Measurements from ENCODE around the gene DSCAM. TPM values are rescaled to one million over a fixed set of nuclear protein-coding genes. Genes with fewer than 3 reads are reported as not detected.

Gene DSCAM
- total RNA-seq, 2 experiments from 2014 or later, result not detected

GRCh38 chr21:40792691-40793456 is 54.1 kb downstream of the DSCAM start:
- no peak overlapping the region for H3K27ac Mint-ChIP-seq
- no peaks in the 10 kb centered on the region for H3K27me3 Mint-ChIP-seq
- intact Hi-C loops (cut with micrococcal nuclease), result no loop called here
- CTCF ChIA-PET, result no interaction called here
- POLR2A ChIA-PET, result no interaction called here
- peaks cover 16% of the 10 kb centered on the region for H3K9me3 Mint-ChIP-seq
- DNase-seq, result no peak
- H3K4me1 Mint-ChIP-seq (ENCODE audit: low read depth), result no peaks in the 10 kb centered on the region
- H3K36me3 Mint-ChIP-seq, result no peaks in the 10 kb centered on the region
- H3K4me3 Mint-ChIP-seq, result no peak overlapping the region

GRCh38 chr21:40788635-40789034 is 58.3 kb downstream of the DSCAM start:
- intact Hi-C loops (cut with micrococcal nuclease), result no loop called here
- CTCF ChIA-PET, result no interaction called here
- H3K27ac Mint-ChIP-seq, result no peak overlapping the region
- no peak overlapping the region for H3K4me3 Mint-ChIP-seq
- POLR2A ChIA-PET, result no interaction called here
- peaks cover 6% of the 10 kb centered on the region for H3K9me3 Mint-ChIP-seq
- no peak for DNase-seq
- H3K27me3 Mint-ChIP-seq, result no peaks in the 10 kb centered on the region
- no peaks in the 10 kb centered on the region for H3K4me1 Mint-ChIP-seq (ENCODE audit: low read depth)
- no peaks in the 10 kb centered on the region for H3K36me3 Mint-ChIP-seq

- DNase-seq, result no peak
- Mint-ChIP-seq H3K4me1 (ENCODE audit: low read depth) (no peaks in the 10 kb centered on the region), H3K27ac (no peak overlapping the region), H3K4me3 (no peak overlapping the region), H3K36me3 (no peaks in the 10 kb centered on the region), H3K9me3 (no peaks in the 10 kb centered on the region), H3K27me3 (no peaks in the 10 kb centered on the region)
- intact Hi-C loops (cut with micrococcal nuclease), result no loop called here
- ChIA-PET POLR2A (no interaction called here), CTCF (no interaction called here)
Measured at GRCh38 chr21:40783404-40783803, 63.6 kb downstream of the DSCAM start.

DNA sequence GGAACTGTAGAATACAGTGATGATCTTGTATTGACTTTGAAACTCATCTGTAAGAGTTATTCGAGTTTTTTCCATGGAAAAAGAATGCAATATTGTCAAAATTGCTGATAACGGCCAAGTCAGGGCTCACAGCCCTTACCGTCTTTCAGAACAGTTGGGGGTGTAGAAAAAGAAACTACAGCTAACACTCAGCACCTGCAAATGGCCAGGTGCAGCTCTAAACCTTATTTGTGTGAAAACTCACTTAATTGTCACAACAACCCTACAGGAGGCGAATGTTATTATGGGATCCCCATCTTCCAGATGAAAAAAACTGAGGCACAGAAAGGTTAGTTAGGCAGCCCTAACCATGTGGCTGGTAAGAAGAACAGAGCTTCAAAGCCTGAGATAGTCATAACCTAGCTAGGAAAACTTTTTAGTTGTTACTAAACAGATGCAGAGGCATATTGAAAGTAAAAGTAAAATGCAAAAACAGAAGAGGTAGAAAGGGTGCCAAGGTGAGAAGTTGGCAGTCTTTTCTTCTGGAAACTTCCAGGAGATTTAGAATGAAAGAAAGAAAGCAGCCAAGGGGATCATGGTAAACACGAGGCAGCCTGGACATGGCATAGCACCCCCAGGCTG is 76.4 kb downstream of the DSCAM start:
- Mint-ChIP-seq H3K27ac (no peak overlapping the region), H3K4me3 (no peak overlapping the region), H3K4me1 (ENCODE audit: low read depth) (no peaks in the 10 kb centered on the region), H3K9me3 (no peaks in the 10 kb centered on the region), H3K36me3 (no peaks in the 10 kb centered on the region), H3K27me3 (no peaks in the 10 kb centered on the region)
- no peak for DNase-seq
- intact Hi-C loops (cut with micrococcal nuclease), result no loop called here
- POLR2A ChIA-PET, result no interaction called here
- CTCF ChIA-PET, result no interaction called here

DNA sequence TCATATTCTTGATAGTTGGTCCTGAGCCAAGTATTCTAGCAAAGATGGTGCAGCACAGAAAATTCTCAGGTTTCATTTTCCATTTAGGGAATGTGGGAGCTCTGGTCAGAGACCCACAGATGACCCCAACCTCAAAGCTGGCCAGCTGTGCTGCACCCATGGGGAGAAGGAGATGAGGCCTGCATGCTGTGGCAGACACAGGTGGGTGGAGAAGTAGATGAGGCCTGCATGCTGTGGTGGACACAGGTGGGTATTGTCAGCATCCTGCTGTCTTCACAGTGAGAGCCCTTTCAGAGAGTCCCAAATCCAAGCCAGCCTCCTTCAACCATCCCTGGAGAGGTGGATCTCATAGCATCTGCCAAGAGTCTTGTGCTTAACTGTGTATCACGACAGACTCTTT is 77.7 kb downstream of the DSCAM start:
- intact Hi-C loops (cut with micrococcal nuclease), result no loop called here
- ChIA-PET CTCF (no interaction called here), POLR2A (no interaction called here)
- no peaks in the 10 kb centered on the region for H3K27me3 Mint-ChIP-seq
- no peak for DNase-seq
- H3K4me1 Mint-ChIP-seq (ENCODE audit: low read depth), result no peaks in the 10 kb centered on the region
- no peaks in the 10 kb centered on the region for H3K36me3 Mint-ChIP-seq
- no peaks in the 10 kb centered on the region for H3K9me3 Mint-ChIP-seq
- no peak overlapping the region for H3K4me3 Mint-ChIP-seq
- no peak overlapping the region for H3K27ac Mint-ChIP-seq

DNA sequence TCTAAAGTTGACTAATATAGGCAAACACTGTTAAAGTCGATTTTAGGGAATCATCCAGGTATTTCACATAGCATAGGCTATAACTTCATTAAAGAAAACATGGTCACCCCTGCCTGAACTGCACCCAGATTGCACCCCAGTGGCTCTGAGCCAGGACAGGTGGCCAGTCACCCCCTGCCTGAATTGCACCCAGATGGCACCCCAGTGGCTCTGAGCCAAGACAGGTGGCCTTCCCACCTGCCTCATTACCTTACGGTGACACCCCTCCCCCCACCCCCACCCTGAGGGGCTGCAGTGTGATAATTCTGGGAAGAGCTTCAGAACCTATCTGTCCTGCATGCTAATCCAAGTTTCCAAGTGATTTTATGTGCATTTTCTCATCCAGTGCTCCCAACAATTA is 78.9 kb downstream of the DSCAM start:
- no peaks in the 10 kb centered on the region for H3K9me3 Mint-ChIP-seq
- no peaks in the 10 kb centered on the region for H3K4me1 Mint-ChIP-seq (ENCODE audit: low read depth)
- H3K4me3 Mint-ChIP-seq, result no peak overlapping the region
- H3K27ac Mint-ChIP-seq, result no peak overlapping the region
- H3K36me3 Mint-ChIP-seq, result no peaks in the 10 kb centered on the region
- CTCF ChIA-PET, result no interaction called here
- no peaks in the 10 kb centered on the region for H3K27me3 Mint-ChIP-seq
- intact Hi-C loops (cut with micrococcal nuclease), result no loop called here
- POLR2A ChIA-PET, result no interaction called here
- DNase-seq, result no peak

DNA sequence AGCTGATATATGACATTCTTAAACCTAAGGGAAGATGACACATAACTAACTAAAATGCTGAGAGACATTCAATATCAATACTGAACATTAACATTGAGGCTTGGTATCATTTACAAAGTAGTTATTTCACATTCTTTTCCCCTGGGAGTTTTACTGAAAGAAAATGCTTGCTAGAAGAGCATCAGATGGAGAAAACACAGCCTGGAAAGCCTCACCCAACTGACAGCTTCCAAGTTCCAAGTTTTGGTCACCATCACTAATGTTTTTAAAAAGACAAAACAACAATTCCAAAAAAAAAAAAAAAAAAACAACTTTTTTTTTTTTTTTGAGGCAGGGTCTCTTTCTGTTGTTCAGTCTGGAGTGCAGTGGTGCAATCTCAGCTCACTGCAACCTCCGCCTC is 80.6 kb downstream of the DSCAM start:
- Mint-ChIP-seq H3K4me3 (no peak overlapping the region), H3K27ac (no peak overlapping the region), H3K9me3 (no peaks in the 10 kb centered on the region), H3K27me3 (no peaks in the 10 kb centered on the region), H3K4me1 (ENCODE audit: low read depth) (no peaks in the 10 kb centered on the region), H3K36me3 (no peaks in the 10 kb centered on the region)
- DNase-seq, result no peak
- POLR2A ChIA-PET, result no interaction called here
- intact Hi-C loops (cut with micrococcal nuclease), result no loop called here
- CTCF ChIA-PET, result no interaction called here

DNA sequence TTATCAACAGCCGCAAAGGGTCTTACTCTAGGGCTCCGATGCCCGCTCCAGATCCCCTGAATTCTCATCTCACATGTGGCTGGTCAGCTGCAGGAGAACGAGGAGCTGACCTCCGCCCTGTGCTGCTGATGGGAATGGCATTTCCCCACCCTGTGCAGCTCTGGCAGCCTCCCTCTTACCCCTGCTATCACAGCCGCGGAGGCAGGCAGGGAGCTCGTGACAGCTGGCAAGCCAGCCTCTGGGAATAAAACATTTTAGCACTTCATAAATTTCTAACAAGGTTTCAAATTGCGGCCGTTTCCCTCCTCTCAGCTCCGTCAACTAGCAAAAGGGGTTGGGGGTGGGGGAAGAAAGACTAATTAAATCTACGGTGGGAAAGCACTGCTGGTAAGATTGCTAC is 81.1 kb downstream of the DSCAM start:
- intact Hi-C loops (cut with micrococcal nuclease), result no loop called here
- Mint-ChIP-seq H3K4me1 (ENCODE audit: low read depth) (no peaks in the 10 kb centered on the region), H3K27ac (no peak overlapping the region), H3K27me3 (no peaks in the 10 kb centered on the region), H3K4me3 (no peak overlapping the region), H3K9me3 (no peaks in the 10 kb centered on the region), H3K36me3 (no peaks in the 10 kb centered on the region)
- DNase-seq, result no peak
- CTCF ChIA-PET, result no interaction called here
- POLR2A ChIA-PET, result no interaction called here

DNA sequence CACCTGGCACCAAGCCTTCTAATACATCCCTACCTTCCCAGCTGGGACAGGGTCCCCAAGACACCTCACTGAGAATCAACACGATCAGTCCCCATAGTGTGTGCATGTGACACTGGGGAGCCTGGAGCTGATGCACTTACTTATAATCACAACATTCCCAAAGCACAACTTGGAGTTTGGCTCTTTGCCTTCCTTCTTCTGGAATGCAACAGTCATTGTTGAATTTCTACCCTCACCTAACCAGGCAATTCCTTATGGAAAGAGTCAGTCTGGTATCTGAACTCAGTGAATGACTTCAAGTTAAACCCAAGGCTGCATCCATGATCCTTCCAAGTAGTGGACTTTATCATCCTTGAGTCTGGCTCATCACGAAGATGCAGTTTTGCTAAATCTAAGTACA is 86.1 kb downstream of the DSCAM start:
- no peak for DNase-seq
- ChIA-PET POLR2A (no interaction called here), CTCF (no interaction called here)
- no peak overlapping the region for H3K27ac Mint-ChIP-seq
- intact Hi-C loops (cut with micrococcal nuclease), result no loop called here
- no peak overlapping the region for H3K4me3 Mint-ChIP-seq
- H3K9me3 Mint-ChIP-seq, result peaks cover 2% of the 10 kb centered on the region
- no peaks in the 10 kb centered on the region for H3K36me3 Mint-ChIP-seq
- no peaks in the 10 kb centered on the region for H3K27me3 Mint-ChIP-seq
- no peaks in the 10 kb centered on the region for H3K4me1 Mint-ChIP-seq (ENCODE audit: low read depth)

GRCh38 chr21:40759061-40759460 is 87.9 kb downstream of the DSCAM start:
- intact Hi-C loops (cut with micrococcal nuclease), result no loop called here
- Mint-ChIP-seq H3K27ac (no peak overlapping the region), H3K4me1 (ENCODE audit: low read depth) (no peaks in the 10 kb centered on the region), H3K27me3 (no peaks in the 10 kb centered on the region), H3K4me3 (no peak overlapping the region), H3K9me3 (peaks cover 2% of the 10 kb centered on the region), H3K36me3 (no peaks in the 10 kb centered on the region)
- POLR2A ChIA-PET, result no interaction called here
- CTCF ChIA-PET, result no interaction called here
- no peak for DNase-seq

- Mint-ChIP-seq H3K9me3 (peaks cover 2% of the 10 kb centered on the region), H3K27ac (no peak overlapping the region), H3K4me1 (ENCODE audit: low read depth) (no peaks in the 10 kb centered on the region), H3K4me3 (no peak overlapping the region), H3K36me3 (no peaks in the 10 kb centered on the region), H3K27me3 (no peaks in the 10 kb centered on the region)
- POLR2A ChIA-PET, result no interaction called here
- no peak for DNase-seq
- CTCF ChIA-PET, result no interaction called here
- intact Hi-C loops (cut with micrococcal nuclease), result no loop called here
Measured at GRCh38 chr21:40757366-40757765, 89.6 kb downstream of the DSCAM start.

- DNase-seq, result no peak
- ChIA-PET CTCF (no interaction called here), POLR2A (no interaction called here)
- Mint-ChIP-seq H3K9me3 (no peaks in the 10 kb centered on the region), H3K27me3 (no peaks in the 10 kb centered on the region), H3K4me1 (ENCODE audit: low read depth) (no peaks in the 10 kb centered on the region), H3K36me3 (no peaks in the 10 kb centered on the region), H3K4me3 (no peak overlapping the region), H3K27ac (no peak overlapping the region)
- intact Hi-C loops (cut with micrococcal nuclease), result no loop called here
Measured at GRCh38 chr21:40754466-40754865, 92.5 kb downstream of the DSCAM start.

DNA sequence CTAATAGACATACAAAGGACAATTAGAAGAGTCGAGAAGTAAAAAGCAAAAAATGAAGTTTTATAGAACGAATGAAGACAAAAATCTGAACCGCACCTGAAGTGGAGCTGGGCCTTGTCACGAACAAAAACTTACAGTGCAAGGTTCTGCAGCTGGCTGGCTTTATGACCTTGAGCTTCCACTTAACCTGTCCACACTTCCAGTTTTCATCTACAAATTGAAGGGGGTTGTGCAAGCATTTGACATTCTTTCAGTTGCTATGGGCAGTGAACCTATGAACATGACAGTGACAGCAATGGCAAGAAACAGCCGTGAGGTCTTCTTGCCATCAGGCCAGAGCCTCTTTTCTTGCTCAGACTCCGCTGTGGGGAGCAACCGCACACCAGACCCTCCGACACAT is 93.2 kb downstream of the DSCAM start:
- POLR2A ChIA-PET, result no interaction called here
- CTCF ChIA-PET, result no interaction called here
- DNase-seq, result no peak

More for the DNA sequence above, 93.2 kb downstream of the DSCAM start:
- intact Hi-C loops (cut with micrococcal nuclease), result no loop called here
- Mint-ChIP-seq H3K4me3 (no peak overlapping the region), H3K27ac (no peak overlapping the region), H3K9me3 (no peaks in the 10 kb centered on the region), H3K4me1 (ENCODE audit: low read depth) (no peaks in the 10 kb centered on the region), H3K36me3 (no peaks in the 10 kb centered on the region), H3K27me3 (no peaks in the 10 kb centered on the region)

All from activated CD4-positive, alpha-beta memory T cell treated with anti-CD3 and anti-CD28 coated beads for 36 hours (primary cell).